ENCODE data around the gene RPS25. TPM values are rescaled to one million over a fixed set of nuclear protein-coding genes. Genes with fewer than 3 reads are reported as not detected.
A peak's percentile ranks its signal among the peaks of the same experiment; 100 is the strongest.

The RPS25 gene
- total and polyA plus RNA-seq, 9 of the 15 experiments (the other 6 are each of a cell fraction or from before 2014, with no cell fraction given): 1,553 to 5,486 (median 2,471) TPM

DNA sequence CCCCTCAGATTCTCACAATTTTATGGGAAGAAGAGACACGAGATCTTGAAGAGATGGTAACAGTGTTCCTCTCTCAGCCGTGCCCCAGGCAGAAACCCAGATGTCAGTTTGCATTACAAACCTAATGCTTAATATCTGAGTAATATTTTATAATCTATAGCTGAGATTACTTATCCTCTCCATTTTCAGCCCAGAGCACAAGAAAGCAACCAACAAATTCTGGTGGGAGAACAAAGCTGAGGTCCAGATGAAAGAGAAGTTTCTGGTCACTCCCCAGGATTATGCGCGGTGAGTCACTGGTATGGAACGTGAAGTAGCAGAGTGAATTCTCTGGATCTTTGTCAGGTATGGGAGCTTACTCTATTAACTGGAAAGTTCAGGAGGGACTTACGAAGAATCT, 19.3 kb downstream of the RPS25 start (continued):
- no peak for TF ChIP-seq ZBTB12 (CRISPR knock-in tag; IDR thresholded peaks at IDR 0.05)

DNA sequence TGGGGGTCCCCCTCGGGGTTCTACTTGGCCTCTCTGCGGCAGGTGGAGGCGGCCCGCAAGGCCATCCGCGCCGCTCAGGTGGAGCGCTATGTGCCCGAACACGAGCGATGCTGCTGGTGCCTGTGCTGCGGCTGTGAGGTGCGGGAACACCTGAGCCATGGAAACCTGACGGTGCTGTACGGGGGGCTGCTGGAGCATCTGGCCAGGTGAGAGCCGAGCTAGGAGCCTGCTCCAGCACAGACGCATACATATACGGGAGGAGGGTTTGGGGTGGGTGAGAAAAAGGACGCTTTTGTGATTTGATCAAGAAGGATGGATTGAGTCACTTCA, 19.8 kb downstream of the RPS25 start:
- Histone ChIP-seq H2AFZ (ENCODE audit: low read depth, low read length) (peak overlapping the region; percentile 90), H3K79me2 (ENCODE audit: control insufficient read depth, insufficient read depth, low read length) (peaks cover 30% of the 10 kb centered on the region), H4K20me1 (replicated peaks; ENCODE audit: control insufficient read depth, insufficient read depth, low read length) (no peaks in the 10 kb centered on the region), H3K9me3 (replicated peaks; ENCODE audit: control insufficient read depth, insufficient read depth, low read depth, low read length) (no peaks in the 10 kb centered on the region), H3K27me3 (ENCODE audit: control insufficient read depth in 2 of 2, insufficient read depth in 2 of 2, low read length in 2 of 2) (no peaks in the 10 kb centered on the region), H3K4me2 (ENCODE audit: insufficient read depth, low read length) (peak overlapping the region; percentile 100), H3K4me3 (peak overlapping the region; percentile 83), H3K9me1 (ENCODE audit: control insufficient read depth, insufficient read depth, low read length) (no peaks in the 10 kb centered on the region), H3K27ac (ENCODE audit: extremely low read depth, low read depth, low read length) (peak overlapping the region; percentile 46; the same call in 2 of the 3 replicates), H3K4me1 (replicated peaks in 1 of 2; ENCODE audit: control insufficient read depth in 2 of 2, insufficient read depth in 2 of 2, low read length in 2 of 2) (peaks cover 9 to 13% of the 10 kb centered on the region in 2 experiments; a peak in 4 of 5 replicates), H3K9ac (ENCODE audit: insufficient read depth in 1 of 2, low read depth in 2 of 2, low read length in 2 of 2) (peak overlapping the region; percentile 77 to 91), H3K36me3 (ENCODE audit: control insufficient read depth, insufficient read depth, low read length) (peaks cover 35% of the 10 kb centered on the region; the same call in 2 of the 3 replicates)
- no peak for FAIRE-seq
- intact Hi-C loops (cut with micrococcal nuclease) (loop anchor here (1.0 kb wide), 1 partner anchor 20 kb away; the partner anchor contains the start of genes RPS25 and TRAPPC4), in situ Hi-C loops (cut with MboI) (no loop called here)
- TF ChIP-seq THRB (CRISPR knock-in tag; conservative IDR thresholded peaks at IDR 0.05) (no peak), ZEB2 (IDR thresholded peaks at IDR 0.05) (0 out of 2 replicates have a peak, but pooled peaks have one; percentile 0), ZNF431 (CRISPR knock-in tag; IDR thresholded peaks at IDR 0.05) (0 out of 2 replicates have a peak, but pooled peaks have one; percentile 2), RBM14 (IDR thresholded peaks at IDR 0.05; ENCODE audit: borderline replicate concordance, insufficient read depth, low read depth, low read length) (no peak), ZNF263 (CRISPR knock-in tag; IDR thresholded peaks at IDR 0.05; ENCODE audit: borderline replicate concordance) (no peak), FOXA3 (CRISPR knock-in tag; conservative IDR thresholded peaks at IDR 0.05 in 1 of 2, IDR thresholded peaks at IDR 0.05 in 1 of 2) (0 out of 4 replicates have a peak, but pooled peaks of 1 of the 2 experiments have one; percentile 29), ELF2 (CRISPR knock-in tag; IDR thresholded peaks at IDR 0.05) (no peak), MYC (IDR thresholded peaks at IDR 0.05; ENCODE audit: low read depth, low read length) (no peak), MYC (CRISPR knock-in tag; IDR thresholded peaks at IDR 0.05; ENCODE audit: borderline replicate concordance, low read depth) (no peak), NR2C2 (CRISPR knock-in tag; IDR thresholded peaks at IDR 0.05) (no peak), NR2C2 (tag; IDR thresholded peaks at IDR 0.05) (peak; percentile 97; the same call in 1 of the 2 replicates)
- 2% methylated on average over 10 of the region's 19 CpGs for WGBS (ENCODE audit: insufficient coverage, low coverage, missing lambda C conversion rate)
- ATAC-seq: peak; percentile 14
- ChIA-PET CTCF (ENCODE audit: low intra/inter-chr PET ratio) (no interaction called here), POLR2A (interaction anchor here (1.0 to 1.5 kb wide), 5 partner anchors 14 to 377 kb away, joined by 3 to 9 read pairs (median 6); partner anchors contain the start of genes RPS25 and TRAPPC4)
- BruUV-seq (replicated peaks): TSS peak; percentile 51
- DNase-seq (ENCODE audit: extremely low read depth in 1 of 4, low spot score in 3 of 4): no peak

Data from K562 (cell line).